GM12801 (cell line): ENCODE results near the gene SH3GL2.

Experiments used
- CTCF ChIP-seq: IDR thresholded peaks from one replicate; pipeline ENCODE4 v1.5.1; 2011; ENCODE audit warnings: control low read depth; ENCODE audit not compliant: insufficient read length; ENCODE audit errors: extremely low read depth

SH3GL2 gene

GRCh38 chr9:17578911-17579793, at the start of gene SH3GL2:
Gene SH3GL2 (plus strand): TSS chr9:17579066.
- no peak for TF ChIP-seq CTCF

GRCh38 chr9:17531642-17532254, 47.1 kb upstream of the SH3GL2 start:
- TF ChIP-seq CTCF: no peak

DNA sequence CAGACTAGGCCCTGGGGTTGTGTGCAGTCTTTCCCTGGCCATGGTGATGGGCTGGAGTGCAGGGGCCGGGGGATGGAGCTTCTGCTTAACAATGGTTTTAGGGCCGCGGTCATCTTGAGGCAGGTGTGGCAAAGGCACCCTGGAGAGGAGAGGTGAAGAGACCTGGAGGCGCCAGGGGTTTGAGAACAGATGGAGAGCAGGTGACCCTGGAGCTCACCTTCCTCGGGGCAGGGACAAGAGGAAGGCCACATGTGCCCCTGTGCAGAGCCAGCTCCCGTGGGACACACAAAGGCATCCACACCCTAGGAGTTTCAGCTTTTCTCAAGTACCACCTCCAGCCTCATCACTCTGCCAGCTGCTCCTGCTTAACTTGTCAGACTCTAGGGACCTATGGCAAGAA, 46.4 kb upstream of the SH3GL2 start:
- TF ChIP-seq CTCF: no peak

DNA sequence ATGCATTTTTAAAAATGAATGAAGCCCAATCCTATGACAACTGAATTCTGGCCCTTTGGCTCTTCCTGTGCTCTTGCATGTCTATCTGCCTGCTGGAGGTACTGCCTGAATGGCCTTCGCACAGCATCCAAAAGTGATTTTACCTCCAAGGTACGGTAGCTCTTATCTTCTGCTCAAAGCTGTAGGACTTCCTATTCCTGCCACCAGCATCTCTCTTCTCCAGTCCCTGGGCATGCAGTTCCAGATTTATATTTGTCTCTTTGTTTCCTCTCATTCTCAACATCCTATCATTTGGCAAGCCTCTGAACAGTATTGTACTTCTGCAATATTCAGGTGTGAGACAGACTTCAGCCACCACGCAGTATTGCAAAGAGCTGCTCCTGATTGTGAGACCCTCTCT, 43.7 kb upstream of the SH3GL2 start:
- no peak for TF ChIP-seq CTCF

DNA sequence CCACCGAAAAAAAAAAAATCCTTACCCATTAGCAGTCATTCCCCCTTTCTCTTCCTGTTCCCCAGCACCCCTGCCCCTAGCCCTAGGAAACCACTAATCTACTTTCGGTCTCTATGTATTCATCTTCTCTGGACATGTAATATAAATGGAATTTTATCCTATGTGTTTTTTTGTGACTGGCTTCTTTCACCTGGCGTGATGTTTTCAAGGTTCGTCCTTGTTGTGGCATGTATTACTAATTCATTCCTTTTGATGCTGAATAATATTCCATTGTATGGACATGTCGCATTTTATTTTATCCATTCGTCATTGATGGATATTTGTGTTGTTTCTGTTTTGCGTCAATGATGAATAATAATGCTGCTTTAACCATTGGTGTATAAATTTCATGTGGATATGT, 42.8 kb upstream of the SH3GL2 start:
- no peak for TF ChIP-seq CTCF

DNA sequence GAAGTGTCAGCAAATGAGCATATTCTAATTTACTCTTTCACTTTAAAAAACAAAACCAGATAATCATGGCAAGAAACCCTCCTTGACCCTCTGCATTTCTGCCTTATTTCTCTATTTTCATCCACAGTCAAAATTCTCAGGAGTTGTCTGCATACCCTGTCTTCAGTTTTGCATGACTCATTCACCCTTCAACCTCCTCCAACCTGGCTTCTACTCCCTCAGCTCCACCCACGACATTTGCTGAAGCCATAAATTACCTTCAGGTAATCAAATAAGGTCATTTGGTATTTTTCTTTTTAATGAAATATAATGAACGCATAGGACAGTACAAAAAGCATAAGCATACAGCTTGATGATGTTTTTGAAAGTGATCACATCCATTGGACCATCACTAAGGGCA, 27.8 kb upstream of the SH3GL2 start:
- TF ChIP-seq CTCF: no peak

- no peak for TF ChIP-seq CTCF
Observed at GRCh38 chr9:17555362-17556054, 23.4 kb upstream of the SH3GL2 start.
